AG09309 (cell line): Measurements from ENCODE around the gene LRP10.
A peak's percentile ranks its signal among the peaks of the same experiment; 100 is the strongest.

Experiments
- DNase-seq: peaks from one replicate; pipeline ENCODE4 v3.0.0-alpha.2; 2010; ENCODE audit warnings: low read depth
- H3K4me3 ChIP-seq: 2 replicates; pipeline ENCODE4 v1.5.1; 2011; ENCODE audit warnings: mild to moderate bottlenecking, low read depth, low read length, moderate library complexity; ENCODE audit not compliant: control insufficient read depth
- CTCF ChIP-seq: IDR thresholded peaks from 2 replicates; pipeline ENCODE4 v1.5.1; 2011; ENCODE audit warnings: mild to moderate bottlenecking, low read depth, low read length, inconsistent platforms; ENCODE audit not compliant: insufficient read depth, control insufficient read depth; ENCODE audit errors: missing control alignments

Gene LRP10

GRCh38 chr14:22844221-22845102 is 27.1 kb upstream of the LRP10 start:
- H3K4me3 ChIP-seq = no peak overlapping the region
- no peak for DNase-seq
- TF ChIP-seq CTCF = no peak

DNA sequence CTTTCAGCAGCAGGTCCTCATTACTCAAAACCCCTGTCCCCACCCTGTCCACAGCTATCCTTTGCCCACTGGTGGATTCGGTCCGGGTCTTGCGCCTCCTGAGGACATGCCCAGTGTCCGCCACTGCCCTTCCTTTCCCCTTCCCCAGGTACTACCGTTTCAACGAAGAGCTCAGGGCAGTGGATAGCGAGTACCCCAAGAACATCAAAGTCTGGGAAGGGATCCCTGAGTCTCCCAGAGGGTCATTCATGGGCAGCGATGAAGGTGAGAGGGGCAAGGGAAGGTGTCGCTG is 26.5 kb upstream of the LRP10 start:
- H3K4me3 ChIP-seq = no peak overlapping the region
- DNase-seq = no peak
- no peak for TF ChIP-seq CTCF

DNA sequence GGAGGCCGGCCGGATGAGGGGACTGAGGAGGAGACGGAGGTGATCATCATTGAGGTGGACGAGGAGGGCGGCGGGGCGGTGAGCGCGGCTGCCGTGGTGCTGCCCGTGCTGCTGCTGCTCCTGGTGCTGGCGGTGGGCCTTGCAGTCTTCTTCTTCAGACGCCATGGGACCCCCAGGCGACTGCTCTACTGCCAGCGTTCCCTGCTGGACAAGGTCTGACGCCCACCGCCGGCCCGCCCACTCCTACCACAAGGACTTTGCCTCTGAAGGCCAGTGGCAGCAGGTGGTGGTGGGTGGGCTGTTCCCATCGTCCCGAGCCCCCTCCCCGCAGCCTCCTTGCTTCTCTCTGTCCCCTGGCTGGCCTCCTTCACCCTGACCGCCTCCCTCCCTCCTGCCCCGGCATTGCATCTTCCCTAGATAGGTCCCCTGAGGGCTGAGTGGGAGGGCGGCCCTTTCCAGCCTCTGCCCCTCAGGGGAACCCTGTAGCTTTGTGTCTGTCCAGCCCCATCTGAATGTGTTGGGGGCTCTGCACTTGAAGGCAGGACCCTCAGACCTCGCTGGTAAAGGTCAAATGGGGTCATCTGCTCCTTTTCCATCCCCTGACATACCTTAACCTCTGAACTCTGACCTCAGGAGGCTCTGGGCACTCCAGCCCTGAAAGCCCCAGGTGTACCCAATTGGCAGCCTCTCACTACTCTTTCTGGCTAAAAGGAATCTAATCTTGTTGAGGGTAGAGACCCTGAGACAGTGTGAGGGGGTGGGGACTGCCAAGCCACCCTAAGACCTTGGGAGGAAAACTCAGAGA is 25.5 kb upstream of the LRP10 start:
- no peak overlapping the region for H3K4me3 ChIP-seq
- no peak for DNase-seq
- no peak for TF ChIP-seq CTCF

DNA sequence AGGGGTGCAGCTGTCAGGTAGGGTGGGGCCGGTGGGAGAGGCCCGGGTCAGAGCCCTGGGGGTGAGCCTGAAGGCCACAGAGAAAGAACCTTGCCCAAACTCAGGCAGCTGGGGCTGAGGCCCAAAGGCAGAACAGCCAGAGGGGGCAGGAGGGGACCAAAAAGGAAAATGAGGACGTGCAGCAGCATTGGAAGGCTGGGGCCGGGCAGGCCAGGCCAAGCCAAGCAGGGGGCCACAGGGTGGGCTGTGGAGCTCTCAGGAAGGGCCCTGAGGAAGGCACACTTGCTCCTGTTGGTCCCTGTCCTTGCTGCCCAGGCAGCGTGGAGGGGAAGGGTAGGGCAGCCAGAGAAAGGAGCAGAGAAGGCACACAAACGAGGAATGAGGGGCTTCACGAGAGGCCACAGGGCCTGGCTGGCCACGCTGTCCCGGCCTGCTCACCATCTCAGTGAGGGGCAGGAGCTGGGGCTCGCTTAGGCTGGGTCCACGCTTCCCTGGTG is 24.7 kb upstream of the LRP10 start:
- no peak for DNase-seq
- H3K4me3 ChIP-seq = no peak overlapping the region
- peak; percentile 9 for TF ChIP-seq CTCF

DNA sequence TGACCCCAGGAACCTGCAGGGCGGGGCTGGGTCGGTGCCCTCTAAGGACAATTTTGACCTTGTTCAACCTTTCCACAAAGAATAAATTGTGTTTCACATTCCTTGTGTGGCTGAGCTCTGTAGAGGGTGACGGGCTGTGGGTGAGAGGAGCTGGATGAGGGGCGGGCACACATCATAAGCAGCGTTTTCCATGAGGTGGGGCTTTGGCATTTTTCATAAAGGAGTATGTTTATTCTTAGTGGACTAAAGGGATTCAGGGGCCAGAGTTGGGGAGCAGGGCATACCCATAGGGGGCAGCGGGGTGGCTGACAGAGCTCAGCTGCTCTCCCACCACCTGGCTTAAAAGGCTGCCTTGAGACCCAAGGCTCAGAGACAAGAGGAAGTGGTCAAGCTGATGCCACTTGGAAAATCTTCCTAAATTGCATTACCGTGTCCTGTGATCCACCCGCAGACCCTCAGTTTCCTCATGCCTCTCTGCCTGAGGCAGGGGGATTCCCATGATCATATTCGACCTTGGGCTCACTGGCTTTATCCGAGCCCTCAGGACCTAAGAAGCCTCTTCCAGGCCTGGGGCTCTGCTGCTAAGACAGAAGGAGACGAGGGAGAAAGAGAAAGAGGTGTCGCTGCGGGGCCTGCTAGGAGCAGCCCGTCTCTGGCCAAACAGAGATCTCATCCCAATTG is 23.7 kb upstream of the LRP10 start:
- no peak for DNase-seq
- peak; percentile 3 for TF ChIP-seq CTCF
- no peak overlapping the region for H3K4me3 ChIP-seq

DNA sequence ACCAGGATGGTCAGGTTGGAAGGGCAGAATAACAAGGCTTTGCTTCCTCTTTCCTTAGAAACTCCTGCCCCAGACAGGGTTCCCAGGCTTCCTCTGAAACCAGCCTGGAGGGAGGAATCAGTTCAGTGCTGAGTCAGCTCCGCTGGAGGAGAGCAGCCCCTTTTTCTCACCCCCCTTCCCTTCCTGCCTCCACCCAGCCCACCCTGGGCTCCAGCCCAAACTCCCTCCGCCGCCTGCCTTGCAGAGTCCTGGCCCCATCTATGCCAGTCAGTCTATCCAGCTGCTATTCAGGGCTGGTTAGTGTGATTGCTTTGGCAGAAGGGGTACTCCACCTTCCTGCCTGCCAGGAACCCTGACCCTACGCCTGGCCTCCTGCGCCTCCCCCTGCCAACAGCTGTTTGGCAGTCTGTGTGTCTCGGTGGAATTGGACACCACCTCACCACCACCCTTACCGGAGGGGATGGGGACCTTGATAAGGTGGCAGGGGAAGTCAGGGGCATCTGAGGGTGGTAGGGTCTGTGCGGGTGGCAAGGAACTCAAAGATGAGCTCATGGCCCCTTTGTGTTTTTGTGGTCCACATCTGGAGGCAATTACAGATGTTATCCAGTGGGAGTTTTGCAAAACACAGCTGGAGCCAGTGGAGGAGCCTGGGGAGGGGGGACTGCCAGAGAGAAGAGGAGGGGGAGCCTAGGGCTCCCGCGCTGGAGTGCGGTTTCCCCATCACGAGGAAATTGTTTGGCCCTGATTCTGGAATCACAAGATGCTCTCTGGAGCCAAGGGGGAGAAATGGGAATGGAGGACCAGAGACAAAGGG is 23.0 kb upstream of the LRP10 start:
- no peak for TF ChIP-seq CTCF
- no peak overlapping the region for H3K4me3 ChIP-seq
- DNase-seq = no peak
